Fibroblast of skin of back (primary cell): ENCODE results near the gene CLSTN1.
A peak's percentile ranks its signal among the peaks of the same experiment; 100 is the strongest.
"Not testable (repeated sequence)": the region's sequence is repeated elsewhere in the genome, so short reads cannot be mapped to it uniquely, and the experiment has no call there.

Experiments used
- DNase-seq: peaks from one replicate; pipeline ENCODE4 v3.0.0-alpha.2; 2013

CLSTN1 gene

DNA sequence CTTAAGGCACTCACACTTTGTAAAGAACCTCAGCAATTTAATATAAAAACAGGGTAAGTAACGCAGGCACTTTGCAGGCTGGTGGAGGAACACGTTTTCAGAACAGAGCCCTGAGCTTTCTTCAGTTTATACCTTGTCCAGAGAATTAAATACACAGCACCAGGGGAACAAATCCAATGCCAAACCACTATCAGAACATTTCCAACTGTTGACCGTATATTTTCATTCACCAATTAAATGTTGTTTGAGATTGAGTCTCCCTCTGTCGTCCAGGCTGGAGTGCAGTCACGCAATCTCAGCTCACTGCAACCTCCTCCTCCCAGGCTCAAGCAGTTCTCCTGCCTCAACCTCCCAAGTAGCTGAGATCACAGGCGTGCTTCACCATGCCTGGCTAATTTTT, 29.7 kb downstream of the CLSTN1 start:
- no peak for DNase-seq

DNA sequence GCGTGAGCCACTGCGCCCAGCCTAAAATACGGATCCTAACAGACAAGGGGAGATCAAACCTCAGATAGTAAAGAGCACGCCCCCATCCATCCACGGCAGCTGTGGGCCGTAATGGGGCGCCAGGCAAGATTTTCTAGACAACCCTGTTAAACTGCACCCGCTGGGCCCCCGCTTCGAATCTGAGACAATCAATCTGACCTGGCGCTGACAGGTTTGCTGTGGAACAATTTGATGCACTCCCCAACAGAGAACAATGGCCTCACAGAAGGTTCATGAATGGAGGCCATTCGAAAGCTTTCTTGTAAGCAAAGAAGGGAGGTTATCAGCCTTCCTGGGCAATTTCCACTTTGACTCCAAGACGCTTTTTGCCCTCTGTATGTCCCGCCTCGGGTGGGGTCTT, 30.5 kb downstream of the CLSTN1 start:
- DNase-seq = no peak

DNA sequence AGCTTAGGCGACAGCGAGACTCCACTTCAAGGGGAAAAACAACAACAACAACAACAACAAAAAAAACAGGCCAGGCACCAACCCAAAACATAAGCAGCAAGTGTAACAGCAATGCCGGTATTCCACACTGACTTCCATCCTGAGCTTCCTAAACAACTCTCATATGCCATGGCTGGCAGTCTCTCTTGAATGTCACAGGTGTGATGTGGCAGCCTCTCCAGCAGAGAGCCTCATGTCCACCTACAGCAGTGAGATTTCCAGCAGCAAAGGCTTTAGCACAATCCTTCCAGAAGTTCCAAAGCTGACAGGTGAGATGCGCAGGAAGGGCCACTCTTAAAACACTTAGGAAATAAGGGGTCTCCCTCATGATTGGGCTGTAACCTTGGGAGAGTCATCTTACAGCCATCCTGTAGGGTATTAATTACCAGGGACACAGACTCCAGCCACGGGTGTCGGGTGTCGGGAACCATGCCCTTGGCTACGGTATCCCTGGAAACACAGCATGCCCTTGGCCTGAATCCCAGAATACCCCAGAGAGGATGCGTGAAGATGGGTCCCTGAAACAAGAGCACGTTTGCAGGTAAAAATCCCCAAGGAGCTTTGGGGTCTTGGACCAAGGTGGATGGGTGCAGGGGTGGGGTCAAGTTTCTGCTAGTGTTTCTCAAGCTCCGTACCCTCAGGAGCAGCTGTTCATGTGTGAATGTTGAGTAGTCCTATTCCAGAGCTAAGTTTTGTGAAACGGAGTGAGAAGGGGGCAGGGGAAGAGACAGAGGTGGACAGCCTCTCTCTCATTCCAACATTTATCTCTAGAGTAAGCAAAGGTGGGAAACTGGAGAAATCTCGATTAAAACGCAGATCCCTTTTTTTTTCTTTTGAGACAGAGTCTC, 31.4 kb downstream of the CLSTN1 start:
- peak; percentile 45 for DNase-seq

DNA sequence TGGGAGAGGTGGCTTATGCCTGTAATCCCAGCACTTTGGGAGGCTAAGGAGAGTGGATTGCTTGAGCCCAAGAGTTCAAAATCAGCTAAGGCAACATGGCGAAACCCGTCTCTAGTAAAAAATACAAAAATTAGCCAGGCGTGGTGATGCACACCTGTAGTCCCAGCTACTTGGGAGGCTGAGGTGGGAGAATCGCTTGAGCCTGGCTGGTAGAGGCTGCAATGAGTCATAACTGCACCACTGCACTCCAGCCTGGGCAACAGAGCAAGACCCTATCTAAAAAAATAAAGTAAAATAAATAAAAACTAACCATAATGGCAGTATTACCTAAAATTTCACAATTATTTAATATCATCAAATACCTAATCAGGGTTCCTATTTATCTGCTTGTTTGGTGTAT, 34.1 kb downstream of the CLSTN1 start:
- not testable (repeated sequence) for DNase-seq

DNA sequence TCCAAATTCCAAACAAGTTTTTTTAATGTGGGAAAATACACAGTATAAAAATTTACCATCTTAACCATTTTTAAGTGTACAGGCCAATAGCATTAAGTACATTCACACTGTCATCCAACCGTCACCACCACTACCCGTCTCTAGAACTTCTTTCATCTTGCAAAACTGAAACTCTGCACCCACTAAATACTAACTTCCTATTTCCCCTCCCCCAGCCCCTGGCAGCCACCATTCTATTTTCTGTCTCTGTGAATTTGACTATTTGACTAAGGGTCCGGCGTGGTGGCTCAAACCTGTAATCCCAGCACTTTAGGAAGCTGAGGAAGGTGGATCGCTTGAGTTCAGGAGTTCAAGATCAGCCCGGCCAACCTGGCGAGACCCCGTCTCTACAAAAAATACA, 36.1 kb downstream of the CLSTN1 start:
- DNase-seq = no peak

DNA sequence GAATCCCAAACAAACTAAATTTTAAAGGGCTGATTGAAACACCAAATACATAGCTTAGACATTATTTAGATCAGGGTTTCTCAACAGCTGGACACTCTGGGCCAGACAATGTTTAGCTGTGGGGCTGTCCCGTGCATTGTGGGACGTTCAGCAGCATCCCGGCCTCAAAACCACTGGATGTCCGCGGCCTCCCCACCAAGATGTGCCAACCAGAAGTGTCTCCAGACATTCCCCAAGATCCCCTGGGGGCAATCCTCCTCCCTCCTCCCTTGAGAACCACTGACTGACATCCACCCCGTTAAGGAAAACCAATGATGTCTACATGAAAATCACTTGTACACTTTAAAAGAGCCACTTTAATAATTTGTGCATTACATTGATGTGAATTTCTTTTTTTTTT, 38.4 kb downstream of the CLSTN1 start:
- DNase-seq = no peak

DNA sequence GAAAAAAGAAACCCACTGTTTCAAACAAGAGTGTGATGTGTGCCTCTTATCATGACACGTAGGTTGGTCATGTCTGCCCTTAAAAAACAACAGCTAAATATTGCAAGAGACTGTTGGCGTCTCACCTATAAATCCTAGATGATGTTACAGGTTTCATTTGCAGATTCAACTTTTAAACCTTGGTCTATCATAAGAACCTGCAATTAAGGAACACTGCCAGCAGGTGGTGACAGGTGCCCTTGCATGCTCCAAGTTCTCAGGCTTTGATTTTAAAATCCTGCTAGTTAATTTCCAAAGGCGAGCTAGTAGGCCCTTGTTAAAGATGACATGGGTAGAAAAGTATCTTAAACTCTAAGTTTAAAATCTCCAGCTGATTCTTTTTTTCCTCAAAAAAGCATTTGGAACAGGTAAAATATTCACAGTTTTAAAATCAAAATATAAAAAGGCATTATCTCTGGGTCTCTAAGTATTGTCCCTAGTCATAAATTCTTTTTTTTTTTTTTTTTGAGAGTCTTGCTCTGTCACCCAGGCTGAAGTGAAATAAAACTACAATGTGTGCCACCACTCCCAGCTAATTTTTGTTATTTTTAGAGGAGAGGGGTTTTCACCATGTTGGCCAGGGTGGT, 39.1 kb downstream of the CLSTN1 start:
- DNase-seq = peak; percentile 43

DNA sequence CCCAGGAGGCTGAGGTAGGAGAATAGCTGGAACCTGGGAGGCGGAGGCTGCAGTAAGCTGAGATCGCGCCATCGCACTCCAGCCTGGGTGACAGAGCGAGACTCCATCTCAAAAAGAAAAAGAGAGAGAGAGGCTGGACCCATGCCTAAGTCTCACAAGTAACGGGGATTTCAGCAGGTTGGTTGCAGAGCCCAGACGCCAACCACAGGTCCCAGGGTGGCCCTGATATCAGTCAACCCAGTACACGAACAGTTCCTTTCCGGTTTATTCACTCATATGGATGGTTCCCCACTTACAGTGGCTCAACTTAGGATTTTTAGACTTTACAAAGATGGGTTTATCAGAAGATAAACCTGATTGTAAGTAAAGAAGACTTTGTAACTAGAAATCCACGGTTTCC, 40.9 kb downstream of the CLSTN1 start:
- no peak for DNase-seq

DNA sequence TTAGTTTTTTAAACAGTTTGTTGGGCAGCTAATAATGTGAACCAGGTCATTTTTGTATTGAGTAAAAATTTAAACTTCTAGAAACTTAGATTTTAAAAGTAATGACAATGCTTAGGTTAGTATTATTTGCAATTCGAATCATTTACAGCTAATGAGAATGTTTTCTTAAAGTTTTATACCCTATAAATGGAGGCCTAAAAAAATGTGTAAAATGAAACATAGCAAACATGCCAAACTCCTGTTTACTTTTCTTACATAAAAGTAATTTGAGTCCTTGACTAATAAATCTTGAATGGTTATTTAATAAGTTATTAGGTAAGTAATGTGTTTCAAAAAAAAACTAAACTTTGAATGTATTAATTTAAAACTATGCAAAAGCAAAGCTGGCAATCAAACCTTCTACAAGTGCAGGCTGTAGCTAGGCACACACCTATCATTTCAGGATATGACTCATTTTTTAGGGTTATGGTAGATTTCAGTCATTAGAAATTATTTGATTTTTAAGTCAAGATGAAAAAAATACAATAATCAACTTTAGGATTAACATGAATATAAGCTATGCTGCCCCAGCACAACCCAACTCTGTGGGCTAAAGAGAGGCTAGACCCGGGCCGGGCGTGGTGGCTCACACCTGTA, 41.5 kb downstream of the CLSTN1 start:
- DNase-seq = no peak

DNA sequence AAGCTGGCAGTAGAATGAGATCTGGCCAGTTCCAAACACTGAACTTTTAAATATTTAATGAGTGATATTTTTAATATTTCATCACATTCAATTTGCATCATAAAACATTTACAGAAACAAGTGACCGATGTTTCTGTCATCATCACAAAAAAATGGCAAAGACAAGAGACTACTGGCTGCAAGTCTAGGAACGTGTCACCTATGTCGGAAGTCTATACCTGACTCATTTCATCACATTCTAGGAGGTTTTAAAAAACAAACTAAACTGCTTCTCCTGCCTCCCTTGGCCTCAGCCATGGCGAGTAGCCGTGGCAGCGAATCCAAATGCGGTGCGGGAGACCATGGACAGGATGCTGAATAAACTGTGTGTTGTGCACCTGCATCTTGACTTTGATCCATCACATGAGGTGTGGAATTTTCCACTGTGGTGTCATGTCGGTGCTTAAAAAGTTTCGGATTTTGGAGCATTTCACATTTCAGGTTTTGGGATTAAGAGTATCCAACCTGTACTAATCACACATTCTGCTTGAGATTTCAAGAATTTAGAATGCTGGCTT, 43.1 kb downstream of the CLSTN1 start:
- no peak for DNase-seq

DNA sequence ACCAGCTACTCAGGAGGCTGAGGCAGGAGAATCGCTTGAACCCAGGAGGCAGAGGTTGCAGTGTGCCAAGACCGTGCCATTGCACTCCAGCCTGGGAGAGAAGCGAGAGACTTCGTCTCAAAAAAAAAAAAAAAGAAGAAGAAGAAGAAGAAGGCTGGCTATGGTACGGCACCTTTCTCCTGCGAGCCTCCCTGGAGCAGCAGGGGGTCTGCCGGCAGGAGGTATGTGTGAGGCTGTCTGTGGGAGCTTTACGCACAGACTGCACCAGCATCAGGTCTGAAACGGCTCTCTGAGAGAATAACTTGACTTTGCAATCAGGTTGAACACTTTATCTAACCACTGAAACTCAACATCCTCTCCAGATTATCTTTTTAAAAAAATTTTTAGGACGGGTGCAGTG, 44.9 kb downstream of the CLSTN1 start:
- DNase-seq = no peak

DNA sequence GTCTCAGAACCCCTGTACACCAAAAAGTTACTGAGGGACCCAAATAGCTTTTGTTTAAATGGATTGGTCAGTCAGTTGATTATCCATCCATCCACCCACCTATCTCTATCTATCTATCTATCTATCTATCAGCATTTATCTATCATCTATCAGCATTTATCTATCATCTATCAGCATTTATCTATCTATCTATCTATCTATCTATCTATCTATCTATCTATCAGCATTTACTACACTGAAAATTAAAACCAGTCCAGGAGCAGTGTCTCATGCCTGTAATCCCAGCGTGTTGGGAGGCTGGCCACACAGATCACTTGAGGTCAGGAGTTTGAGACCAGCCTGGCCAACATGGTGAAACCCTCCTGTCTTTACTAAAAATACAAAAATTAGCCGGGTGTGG, 47.1 kb downstream of the CLSTN1 start:
- no peak for DNase-seq

DNA sequence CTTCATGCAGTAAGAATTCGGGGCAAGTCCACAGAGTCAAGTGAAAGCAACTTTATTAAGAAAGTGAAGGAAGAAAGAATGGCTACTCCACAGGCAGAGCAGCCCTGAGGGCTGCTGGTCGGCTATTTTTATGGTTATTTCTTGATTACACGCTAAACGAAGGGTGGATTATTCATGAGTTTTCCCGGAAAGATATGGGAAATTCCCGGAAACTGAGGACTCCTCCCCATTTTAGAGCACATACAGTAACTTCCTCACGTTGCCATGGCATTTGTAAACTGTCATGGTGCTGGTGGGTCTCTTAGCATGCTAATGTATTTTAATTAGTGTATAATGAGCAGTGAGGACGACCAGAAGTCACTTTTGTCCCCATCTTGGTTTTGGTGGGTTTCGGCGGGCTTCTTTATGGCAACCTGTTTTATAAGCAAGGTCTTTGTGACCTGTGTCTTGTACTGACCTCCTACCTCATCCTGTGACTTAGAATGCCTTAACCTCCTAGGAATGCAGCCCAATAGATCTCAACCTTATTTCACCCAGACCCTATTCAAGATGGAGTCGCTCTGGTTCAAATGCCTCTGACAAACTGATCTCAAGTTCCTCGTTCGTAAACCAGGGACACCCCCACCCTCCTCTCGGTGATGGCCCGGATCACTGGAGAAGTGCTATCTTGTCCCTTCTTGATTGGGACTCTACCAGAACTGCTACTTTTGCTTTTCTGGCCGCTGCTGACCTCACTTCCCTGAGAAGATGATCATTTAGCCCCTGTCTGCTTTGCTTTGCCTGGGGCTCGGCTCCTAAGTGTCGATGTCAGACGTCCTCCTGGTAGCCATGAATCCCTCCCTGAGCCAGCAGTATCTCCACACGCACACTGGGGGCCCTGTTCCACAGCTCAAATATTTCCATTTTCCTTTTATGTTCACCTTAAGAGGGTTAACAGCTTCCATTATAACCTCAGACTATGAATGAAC, 48.8 kb downstream of the CLSTN1 start:
- DNase-seq = no peak

DNA sequence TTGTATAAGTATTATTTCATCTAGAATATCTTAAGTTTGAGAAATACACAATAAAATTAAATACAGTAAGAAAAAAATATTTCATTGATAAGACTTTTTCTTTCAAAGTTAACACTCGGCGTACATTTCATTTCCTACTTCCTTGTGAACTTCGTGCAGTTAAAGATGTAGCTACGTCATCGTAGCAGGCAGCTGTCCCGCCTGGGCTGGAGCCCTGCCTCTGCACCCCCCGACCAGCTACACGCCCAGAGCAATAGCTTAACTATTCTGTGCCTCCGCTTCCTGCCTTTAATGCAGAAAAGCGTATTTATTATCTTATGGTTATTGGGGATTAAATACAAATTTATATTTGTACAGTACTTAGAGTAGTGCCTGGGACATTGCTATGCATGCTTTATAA, 53.5 kb downstream of the CLSTN1 start:
- no peak for DNase-seq

DNA sequence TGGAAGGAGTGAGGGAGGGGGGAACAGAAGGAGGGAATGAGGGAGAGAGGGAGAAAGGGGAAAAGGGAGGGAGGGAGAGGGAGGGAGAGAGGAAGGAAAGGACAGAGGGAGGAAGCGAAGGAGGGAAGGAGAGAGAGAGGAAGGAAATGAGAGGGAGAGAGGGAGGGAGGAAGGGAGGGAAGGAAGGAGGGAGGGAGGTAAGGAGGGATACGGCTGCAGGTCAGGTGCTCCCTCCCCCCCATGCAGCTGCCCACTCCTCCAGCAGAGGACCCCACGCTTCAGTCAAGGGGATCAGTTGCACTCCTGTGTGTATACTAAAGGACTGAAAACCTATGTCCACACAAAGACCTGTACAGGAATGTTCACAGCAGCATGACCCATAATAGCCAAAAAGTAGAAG, 54.8 kb downstream of the CLSTN1 start:
- DNase-seq = no peak

DNA sequence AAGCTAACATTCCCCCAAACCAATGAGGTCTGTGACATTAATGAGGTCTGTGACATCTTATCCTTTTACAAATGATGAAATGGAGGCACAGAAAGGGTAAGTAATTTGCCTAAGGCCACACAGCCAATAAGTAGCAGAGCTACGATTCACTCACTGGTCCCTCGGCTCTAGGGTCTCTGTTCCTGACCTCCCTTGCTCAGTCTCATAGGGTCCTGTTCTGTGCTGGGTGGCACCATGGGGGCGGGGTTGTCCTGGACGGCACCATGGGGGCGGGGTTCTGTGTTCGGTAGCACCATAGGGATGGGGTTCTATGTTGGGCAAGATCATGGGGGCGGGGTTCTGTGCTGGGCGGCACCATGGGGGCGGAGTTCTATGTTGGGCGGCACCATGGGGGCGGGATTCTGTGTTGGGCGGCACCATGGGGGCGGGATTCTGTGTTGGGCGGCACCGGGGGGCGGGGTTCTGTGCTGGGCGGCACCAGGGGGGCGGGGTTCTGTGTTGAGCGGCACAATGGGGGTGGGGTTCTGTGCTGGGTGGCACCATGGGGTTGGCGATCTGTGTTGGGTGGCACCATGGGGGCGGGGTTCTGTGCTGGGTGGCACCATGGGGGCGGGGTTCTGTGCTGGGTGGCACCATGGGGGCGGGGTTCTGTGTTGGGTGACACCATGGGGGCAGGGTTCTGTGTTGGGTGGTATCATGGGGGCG, 55.6 kb downstream of the CLSTN1 start:
- no peak for DNase-seq

DNA sequence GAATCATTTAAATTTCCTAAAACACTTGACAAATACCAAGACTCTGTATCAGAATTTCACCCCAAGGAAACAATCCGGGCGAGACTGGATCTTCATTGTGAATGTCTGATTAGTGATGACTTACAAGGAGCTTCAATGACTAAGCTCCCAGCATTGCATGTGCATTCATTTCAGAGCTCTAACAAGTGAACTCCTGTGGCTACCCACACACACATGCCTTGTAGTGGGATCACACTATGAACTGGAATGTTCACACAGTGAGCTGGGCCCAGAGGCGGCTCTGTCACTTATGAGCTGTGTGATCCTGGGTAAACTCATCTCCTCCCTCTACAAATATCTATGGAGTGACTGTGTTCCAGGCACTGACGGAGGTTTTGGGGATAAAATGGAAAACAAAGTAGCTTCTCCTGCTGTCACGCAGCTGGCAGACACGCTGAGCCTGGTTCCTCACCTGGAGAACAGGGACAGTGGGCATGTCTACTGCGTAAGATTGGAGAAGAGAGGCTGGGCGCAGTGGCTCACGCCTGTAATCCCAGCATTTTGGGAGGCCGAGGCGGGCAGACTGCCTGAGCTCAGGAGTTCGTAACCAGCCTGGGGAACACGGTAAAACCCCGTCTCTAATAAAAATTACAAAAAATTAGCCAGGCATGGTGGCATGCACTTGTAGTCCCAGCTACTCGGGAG, 56.9 kb downstream of the CLSTN1 start:
- DNase-seq = peak; percentile 100

DNA sequence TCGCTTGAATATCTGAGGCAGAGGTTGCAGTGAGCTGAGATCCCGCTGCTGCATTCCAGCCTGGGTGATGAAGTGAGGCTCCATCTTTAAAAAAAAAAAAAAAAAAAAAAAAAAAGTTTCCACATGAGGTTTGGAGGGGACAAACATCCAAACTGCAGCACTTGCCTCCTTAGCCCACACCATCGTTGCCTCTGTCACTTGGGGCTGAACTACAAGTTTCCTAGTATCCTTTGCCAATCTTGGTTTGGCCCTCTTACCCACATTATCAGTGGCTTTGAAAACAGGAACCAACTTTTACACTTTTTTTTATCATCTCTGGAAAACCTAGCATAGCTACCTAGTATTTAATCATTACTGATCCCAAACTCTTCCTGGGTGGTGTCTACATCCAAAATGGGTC, 59.2 kb downstream of the CLSTN1 start:
- DNase-seq = no peak

DNA sequence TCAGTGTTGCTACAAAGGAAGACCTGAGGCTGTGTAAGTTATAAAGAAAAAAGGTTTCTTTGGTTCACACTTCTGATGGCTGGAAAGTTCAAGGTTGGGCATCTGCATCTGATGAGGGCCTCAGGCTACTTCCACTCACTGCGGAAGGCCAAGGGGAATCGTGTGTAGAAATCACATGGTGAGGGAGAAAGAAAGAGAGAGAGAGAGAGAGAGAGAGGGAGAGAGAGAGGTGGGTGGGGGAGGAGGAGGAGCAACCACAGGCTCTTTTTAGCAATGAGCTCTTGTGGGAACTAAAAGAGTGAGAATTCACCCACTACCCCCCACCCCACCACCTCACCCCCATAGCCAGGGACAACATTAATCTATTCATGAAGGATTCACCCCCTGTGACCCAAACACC, 59.9 kb downstream of the CLSTN1 start:
- no peak for DNase-seq

DNA sequence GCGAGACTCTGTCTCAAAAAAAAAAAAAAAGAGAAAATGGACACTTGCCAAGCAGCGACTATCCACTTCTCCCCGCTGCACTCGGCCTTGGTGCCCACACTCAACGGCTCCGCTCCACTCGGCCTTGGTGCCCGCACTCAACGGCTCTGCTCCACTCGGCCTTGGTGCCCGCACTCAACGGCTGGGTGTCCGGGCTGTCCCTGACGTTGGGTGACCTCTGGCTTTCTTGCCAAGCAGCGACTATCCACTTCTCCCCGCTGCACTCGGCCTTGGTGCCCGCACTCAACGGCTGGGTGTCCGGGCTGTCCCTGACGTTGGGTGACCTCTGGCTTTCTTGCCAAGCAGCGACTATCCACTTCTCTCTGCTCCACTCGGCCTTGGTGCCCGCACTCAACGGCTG, 61.3 kb downstream of the CLSTN1 start:
- not testable (repeated sequence) for DNase-seq

DNA sequence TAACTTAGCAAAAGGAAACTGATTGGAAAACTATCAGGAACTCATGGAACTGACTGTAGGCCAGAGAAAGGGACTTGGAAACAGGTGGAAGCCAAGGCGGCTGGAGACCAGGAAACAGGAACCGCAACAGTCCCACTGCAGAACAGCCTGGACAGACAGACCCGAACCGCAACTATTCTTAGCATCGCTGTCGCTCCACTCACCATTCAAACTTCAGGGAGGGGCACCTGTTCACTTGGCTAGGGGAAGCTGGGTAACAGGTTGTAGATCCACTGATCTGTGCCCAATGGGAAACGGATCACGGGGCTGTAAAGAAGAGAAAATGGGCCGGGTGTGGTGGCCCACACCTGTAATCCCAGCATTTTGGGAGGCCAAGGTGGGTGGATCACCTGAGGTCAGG, 61.9 kb downstream of the CLSTN1 start:
- DNase-seq = no peak
